ENCODE results near the gene ABHD16A. TPM values are rescaled to one million over a fixed set of nuclear protein-coding genes. Genes with fewer than 3 reads are reported as not detected.
A peak's percentile ranks its signal among the peaks of the same experiment; 100 is the strongest.

ABHD16A gene
- total and polyA plus RNA-seq, 10 of the 15 experiments (the other 5 are each of a cell fraction or from before 2014, with no cell fraction given): 7.5 to 43.0 (median 32.9) TPM

DNA sequence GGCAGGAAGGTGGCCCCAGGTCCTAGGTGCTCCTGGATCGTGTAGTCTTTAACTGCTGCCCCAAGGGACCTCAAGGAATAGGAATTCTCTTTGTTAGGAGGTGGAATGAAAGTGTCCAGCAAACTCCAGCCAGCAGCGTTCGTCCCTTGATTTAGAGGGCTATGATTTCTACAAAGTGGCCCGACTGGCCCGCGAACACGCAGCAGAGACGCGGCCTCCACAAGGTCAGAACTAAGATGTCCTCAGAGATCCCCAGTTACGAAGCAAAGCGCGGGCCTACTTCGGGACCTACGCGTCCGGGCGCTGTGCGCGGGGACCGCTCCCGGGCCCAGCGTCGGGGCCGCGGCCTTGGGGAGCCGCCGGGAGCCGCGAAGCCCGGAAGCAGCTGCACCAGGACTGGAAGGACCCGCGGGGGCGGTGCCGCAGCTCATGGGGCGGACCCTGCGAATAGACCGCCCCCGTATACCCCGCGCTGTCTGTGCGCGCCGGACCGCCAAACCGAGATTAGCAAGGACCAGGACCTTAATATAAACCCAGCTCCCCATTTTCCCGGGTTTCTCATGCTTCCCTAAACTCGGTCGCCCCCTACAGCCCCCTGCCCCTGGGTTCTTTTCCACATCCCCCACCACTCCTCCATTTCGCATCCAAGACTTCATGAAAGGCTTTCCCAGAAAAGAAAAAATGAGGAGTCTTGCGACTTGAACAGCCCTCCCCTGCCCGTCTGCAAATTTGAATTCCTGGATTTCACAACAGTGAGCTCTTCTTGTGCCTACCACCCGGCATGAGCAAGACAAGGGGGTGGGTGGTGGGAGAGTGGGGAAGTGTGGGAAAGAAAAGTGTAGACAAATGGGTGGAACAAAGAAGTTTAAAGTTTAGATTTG lies 42.5 kb downstream of the ABHD16A start, which contains the start of gene C6orf47:
TSS of gene C6orf47 (minus strand) at position 398 of the 881 bp plus-strand sequence. CDS start 831 bp downstream, outside the sequence.
- under 1% methylated on average over 51 of the region's 52 CpGs for WGBS (ENCODE audit: insufficient coverage, insufficient replicate concordance, low lambda C conversion rate, missing lambda C conversion rate)
- RAD21 ChIA-PET (ENCODE audit: unreplicated experiment): interaction anchor here (0.6 to 2.1 kb wide), 10 partner anchors 8 to 241 kb away, joined by 3 to 8 read pairs (median 4); partner anchors contain the start of genes AIF1, BAG6, CLIC1 and NEU1
- H3K27me3 ChIP-seq (replicated peaks in 1 of 2; ENCODE audit: control insufficient read depth in 2 of 2, insufficient read depth in 2 of 2, low read length in 1 of 2): no peaks in the 10 kb centered on the region
- intact Hi-C loops (cut with micrococcal nuclease; ENCODE audit: unreplicated experiment) (no loop called here), in situ Hi-C loops (cut with MboI) (no loop called here)
- H3K4me3 ChIP-seq: peak within 1 kb of the TSS; percentile 79
- DNase-seq (ENCODE audit: low read depth, low spot score): no peak
- peaks cover 60% of the 10 kb centered on the region for H3K79me2 ChIP-seq (ENCODE audit: control insufficient read depth, insufficient read depth, low read length)
- H4K20me1 ChIP-seq (ENCODE audit: control insufficient read depth, insufficient read depth): no peaks in the 10 kb centered on the region
- peaks cover 0 to 12% of the 10 kb centered on the region in 2 experiments for H3K36me3 ChIP-seq (ENCODE audit: control insufficient read depth in 2 of 2, insufficient read depth in 2 of 2, low read length in 1 of 2)
- CTCF ChIA-PET: interaction anchor here (0.9 to 2.2 kb wide), 5 partner anchors 8 to 172 kb away, joined by 3 to 19 read pairs (median 4); partner anchors contain the start of genes BAG6 and DDX39B
- peak within 1 kb of the TSS; percentile 94 for H3K27ac ChIP-seq (ENCODE audit: control insufficient read depth, insufficient read depth)
- peaks cover 42% of the 10 kb centered on the region for H3K4me1 ChIP-seq (ENCODE audit: control insufficient read depth, insufficient read depth, low read length)
- peak within 1 kb of the TSS; percentile 36; the same call in 1 of the 2 replicates for H2AFZ ChIP-seq (ENCODE audit: control insufficient read depth, low read depth, low read length)
- SMC1A ChIA-PET (ENCODE audit: uncharacterized antibody, unreplicated experiment): interaction anchor here (0.7 to 2.5 kb wide), 5 partner anchors 8 to 80 kb away, joined by 3 to 14 read pairs (median 6); partner anchors contain the start of gene BAG6
- BruUV-seq (replicated peaks): TSS peak; percentile 67
- H3K9me3 ChIP-seq (replicated peaks; ENCODE audit: control insufficient read depth, insufficient read depth, low read length): no peaks in the 10 kb centered on the region; the same call in 2 of the 3 replicates
- POLR2A ChIA-PET: interaction anchor here (0.7 to 5.9 kb wide), 12 partner anchors 7 to 166 kb away, joined by 3 to 107 read pairs (median 4); partner anchors contain the start of genes APOM, BAG6, CLIC1 and MSH5
- FAIRE-seq: no peak
- peak within 1 kb of the TSS; percentile 99 for H3K4me2 ChIP-seq (ENCODE audit: control insufficient read depth, insufficient read depth)
- ATAC-seq: peak; percentile 86
- H3K9ac ChIP-seq (ENCODE audit: control insufficient read depth, insufficient read depth, low read length): peak within 1 kb of the TSS; percentile 95
- TF ChIP-seq POLR2AphosphoS2 (IDR thresholded peaks at IDR 0.05; ENCODE audit: low read depth, low read length) (peak; percentile 93), STAT1 (conservative IDR thresholded peaks at IDR 0.05) (no peak), ZNF207 (IDR thresholded peaks at IDR 0.05; ENCODE audit: borderline replicate concordance) (no peak), USF1 (IDR thresholded peaks at IDR 0.05; ENCODE audit: borderline replicate concordance, extremely low read length, insufficient read depth, low read depth, low read length) (no peak), BACH1 (IDR thresholded peaks at IDR 0.05; ENCODE audit: borderline replicate concordance) (peak; percentile 85), ZZZ3 (IDR thresholded peaks at IDR 0.05; ENCODE audit: control insufficient read depth, insufficient read length, low read depth) (no peak), ELK1 (IDR thresholded peaks at IDR 0.05; ENCODE audit: low read depth, low read length) (peak; percentile 46; the same call in 1 of the 2 replicates), JUNB (IDR thresholded peaks at IDR 0.05) (no peak), SIN3A (IDR thresholded peaks at IDR 0.05; ENCODE audit: low read depth, low read length) (peak; percentile 74; the same call in 1 of the 2 replicates), CEBPB (IDR thresholded peaks at IDR 0.05; ENCODE audit: borderline replicate concordance in 1 of 2, low read depth in 2 of 2, low read length in 2 of 2) (no peak), MEF2B (IDR thresholded peaks at IDR 0.05; ENCODE audit: partially characterized antibody, poor library complexity, severe bottlenecking) (no peak), HDAC6 (IDR thresholded peaks at IDR 0.05; ENCODE audit: unreplicated experiment) (peak; percentile 42), MYC (IDR thresholded peaks at IDR 0.05; ENCODE audit: insufficient read depth, insufficient read length, insufficient replicate concordance, low read length, severe bottlenecking) (no peak), RB1 (IDR thresholded peaks at IDR 0.05; ENCODE audit: borderline replicate concordance) (0 out of 2 replicates have a peak, but pooled peaks have one; percentile 56), ASH2L (IDR thresholded peaks at IDR 0.05; ENCODE audit: borderline replicate concordance, low read depth) (no peak), YBX1 (IDR thresholded peaks at IDR 0.05) (no peak), ATF7 (IDR thresholded peaks at IDR 0.05; ENCODE audit: low read depth) (no peak), EZH2 (IDR thresholded peaks at IDR 0.05; ENCODE audit: borderline replicate concordance, control insufficient read depth, low read depth, low read length) (no peak), ZBED1 (IDR thresholded peaks at IDR 0.05; ENCODE audit: borderline replicate concordance) (no peak)
- TF ChIP-seq, protein P1, sequence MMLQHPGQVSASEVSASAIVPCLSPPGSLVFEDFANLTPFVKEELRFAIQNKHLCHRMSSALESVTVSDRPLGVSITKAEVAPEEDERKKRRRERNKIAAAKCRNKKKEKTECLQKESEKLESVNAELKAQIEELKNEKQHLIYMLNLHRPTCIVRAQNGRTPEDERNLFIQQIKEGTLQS (IDR thresholded peaks at IDR 0.05; ENCODE audit: borderline replicate concordance, extremely low read depth, low read depth, low read length): no peak
